Measurements from ENCODE around the gene HIP1.
"Not testable (repeated sequence)": the region's sequence is repeated elsewhere in the genome, so short reads cannot be mapped to it uniquely, and the experiment has no call there.

The HIP1 gene

GRCh38 chr7:75591467-75592255, 147.1 kb downstream of the HIP1 start:
- no peak overlapping the region for H3K4me3 Mint-ChIP-seq
- H3K9me3 Mint-ChIP-seq = no peaks in the 10 kb centered on the region
- H3K36me3 Mint-ChIP-seq (ENCODE audit: insufficient read depth) = peaks cover 6% of the 10 kb centered on the region
- no peak for DNase-seq
- no peaks in the 10 kb centered on the region for H3K4me1 Mint-ChIP-seq (ENCODE audit: low read depth in 2 of 2)
- H3K27ac Mint-ChIP-seq = no peak overlapping the region
- ATAC-seq (replicated peaks) = no peak
- H3K27me3 Mint-ChIP-seq = no peaks in the 10 kb centered on the region

- H3K9me3 Mint-ChIP-seq = no peaks in the 10 kb centered on the region
- H3K27me3 Mint-ChIP-seq = no peaks in the 10 kb centered on the region
- H3K36me3 Mint-ChIP-seq (ENCODE audit: insufficient read depth) = peaks cover 10% of the 10 kb centered on the region
- no peak overlapping the region for H3K27ac Mint-ChIP-seq
- DNase-seq (no peak), ATAC-seq (replicated peaks) (no peak)
- no peak overlapping the region for H3K4me3 Mint-ChIP-seq
- no peaks in the 10 kb centered on the region for H3K4me1 Mint-ChIP-seq (ENCODE audit: low read depth in 2 of 2)
Measured at GRCh38 chr7:75590373-75591005, 148.3 kb downstream of the HIP1 start.

- DNase-seq (no peak), ATAC-seq (replicated peaks) (no peak)
- peaks cover 2 to 5% of the 10 kb centered on the region in 2 donors for H3K4me1 Mint-ChIP-seq (ENCODE audit: low read depth in 2 of 2)
- H3K27me3 Mint-ChIP-seq = no peaks in the 10 kb centered on the region
- no peak overlapping the region for H3K4me3 Mint-ChIP-seq
- H3K36me3 Mint-ChIP-seq (ENCODE audit: insufficient read depth) = peaks cover 11% of the 10 kb centered on the region
- no peaks in the 10 kb centered on the region for H3K9me3 Mint-ChIP-seq
- peak overlapping the region in 1 of 2 donors; percentile 33 for H3K27ac Mint-ChIP-seq
Measured at GRCh38 chr7:75584354-75584753, 154.4 kb downstream of the HIP1 start.

GRCh38 chr7:75583255-75583654, 155.5 kb downstream of the HIP1 start:
- ATAC-seq (replicated peaks) (no peak), DNase-seq (no peak)
- H3K4me1 Mint-ChIP-seq (ENCODE audit: low read depth in 2 of 2) = peaks cover 2 to 5% of the 10 kb centered on the region in 2 donors
- peaks cover 7% of the 10 kb centered on the region for H3K36me3 Mint-ChIP-seq (ENCODE audit: insufficient read depth)
- H3K27me3 Mint-ChIP-seq = no peaks in the 10 kb centered on the region
- no peaks in the 10 kb centered on the region for H3K9me3 Mint-ChIP-seq
- no peak overlapping the region for H3K27ac Mint-ChIP-seq
- H3K4me3 Mint-ChIP-seq = no peak overlapping the region

- H3K9me3 Mint-ChIP-seq = no peaks in the 10 kb centered on the region
- peaks cover 4 to 5% of the 10 kb centered on the region in 2 donors for H3K4me1 Mint-ChIP-seq (ENCODE audit: low read depth in 2 of 2)
- no peaks in the 10 kb centered on the region for H3K27me3 Mint-ChIP-seq
- ATAC-seq (replicated peaks) (no peak), DNase-seq (no peak)
- no peak overlapping the region for H3K4me3 Mint-ChIP-seq
- no peak overlapping the region for H3K27ac Mint-ChIP-seq
- peaks cover 5% of the 10 kb centered on the region for H3K36me3 Mint-ChIP-seq (ENCODE audit: insufficient read depth)
Measured at GRCh38 chr7:75579899-75580298, 158.8 kb downstream of the HIP1 start.

GRCh38 chr7:75578081-75578480, 160.7 kb downstream of the HIP1 start:
- H3K9me3 Mint-ChIP-seq = no peaks in the 10 kb centered on the region
- H3K4me1 Mint-ChIP-seq (ENCODE audit: low read depth in 2 of 2) = peaks cover 4 to 5% of the 10 kb centered on the region in 2 donors
- ATAC-seq (replicated peaks) (no peak), DNase-seq (no peak)
- no peak overlapping the region for H3K27ac Mint-ChIP-seq
- H3K27me3 Mint-ChIP-seq = no peaks in the 10 kb centered on the region
- peaks cover 9% of the 10 kb centered on the region for H3K36me3 Mint-ChIP-seq (ENCODE audit: insufficient read depth)
- no peak overlapping the region for H3K4me3 Mint-ChIP-seq

GRCh38 chr7:75575488-75576121, 163.1 kb downstream of the HIP1 start:
- peaks cover 6% of the 10 kb centered on the region for H3K36me3 Mint-ChIP-seq (ENCODE audit: insufficient read depth)
- peak overlapping the region in 1 of 2 donors; percentile 19 for H3K27ac Mint-ChIP-seq
- H3K27me3 Mint-ChIP-seq = no peaks in the 10 kb centered on the region

GRCh38 chr7:75573477-75574019, 165.2 kb downstream of the HIP1 start:
- Mint-ChIP-seq H3K36me3 (ENCODE audit: insufficient read depth) (peaks cover 6% of the 10 kb centered on the region), H3K27me3 (no peaks in the 10 kb centered on the region), H3K9me3 (no peaks in the 10 kb centered on the region), H3K27ac (no peak overlapping the region), H3K4me1 (ENCODE audit: low read depth in 2 of 2) (peaks cover 0 to 2% of the 10 kb centered on the region in 2 donors), H3K4me3 (no peak overlapping the region)
- DNase-seq (no peak), ATAC-seq (replicated peaks) (no peak)

More at GRCh38 chr7:75575488-75576121, 163.1 kb downstream of the HIP1 start:
- no peak overlapping the region for H3K4me3 Mint-ChIP-seq
- no peaks in the 10 kb centered on the region for H3K9me3 Mint-ChIP-seq
- ATAC-seq (replicated peaks) (no peak), DNase-seq (no peak)
- H3K4me1 Mint-ChIP-seq (ENCODE audit: low read depth in 2 of 2) = peaks cover 2 to 5% of the 10 kb centered on the region in 2 donors

GRCh38 chr7:75572814-75573213, 165.9 kb downstream of the HIP1 start:
- Mint-ChIP-seq H3K27ac (no peak overlapping the region), H3K36me3 (ENCODE audit: insufficient read depth) (peaks cover 3% of the 10 kb centered on the region), H3K4me1 (ENCODE audit: low read depth in 2 of 2) (peaks cover 0 to 2% of the 10 kb centered on the region in 2 donors), H3K27me3 (no peaks in the 10 kb centered on the region), H3K4me3 (no peak overlapping the region), H3K9me3 (no peaks in the 10 kb centered on the region)
- DNase-seq (no peak), ATAC-seq (replicated peaks) (no peak)

- no peaks in the 10 kb centered on the region for H3K27me3 Mint-ChIP-seq
- ATAC-seq (replicated peaks) (no peak), DNase-seq (no peak)
- H3K4me3 Mint-ChIP-seq = no peak overlapping the region
- peaks cover 3% of the 10 kb centered on the region for H3K36me3 Mint-ChIP-seq (ENCODE audit: insufficient read depth)
- peaks cover 0 to 2% of the 10 kb centered on the region in 2 donors for H3K4me1 Mint-ChIP-seq (ENCODE audit: low read depth in 2 of 2)
- H3K27ac Mint-ChIP-seq = no peak overlapping the region
- no peaks in the 10 kb centered on the region for H3K9me3 Mint-ChIP-seq
Measured at GRCh38 chr7:75572396-75572795, 166.3 kb downstream of the HIP1 start.

- ATAC-seq (replicated peaks) (no peak), DNase-seq (no peak)
- Mint-ChIP-seq H3K27me3 (no peaks in the 10 kb centered on the region), H3K4me3 (no peak overlapping the region), H3K9me3 (no peaks in the 10 kb centered on the region), H3K4me1 (ENCODE audit: low read depth in 2 of 2) (peaks cover 0 to 2% of the 10 kb centered on the region in 2 donors), H3K27ac (no peak overlapping the region), H3K36me3 (ENCODE audit: insufficient read depth) (peaks cover 7% of the 10 kb centered on the region)
Measured at GRCh38 chr7:75571209-75571608, 167.5 kb downstream of the HIP1 start.

GRCh38 chr7:75569629-75570282, 169.0 kb downstream of the HIP1 start:
- H3K4me1 Mint-ChIP-seq (ENCODE audit: low read depth in 2 of 2); DNase-seq; ATAC-seq (replicated peaks); H3K9me3 Mint-ChIP-seq; H3K4me3 Mint-ChIP-seq; H3K27me3 Mint-ChIP-seq; H3K27ac Mint-ChIP-seq: not testable (repeated sequence)
- H3K36me3 Mint-ChIP-seq (ENCODE audit: insufficient read depth) = peaks cover 11% of the 10 kb centered on the region

- Mint-ChIP-seq H3K36me3 (ENCODE audit: insufficient read depth) (peaks cover 13% of the 10 kb centered on the region), H3K27ac (no peak overlapping the region), H3K27me3 (no peaks in the 10 kb centered on the region), H3K4me1 (ENCODE audit: low read depth in 2 of 2) (no peaks in the 10 kb centered on the region), H3K9me3 (no peaks in the 10 kb centered on the region), H3K4me3 (no peak overlapping the region)
- no peak for ATAC-seq (replicated peaks)
- DNase-seq = no peak
Measured at GRCh38 chr7:75567948-75568595, 170.7 kb downstream of the HIP1 start.

Data from effector memory CD8-positive, alpha-beta T cell (primary cell).